K562 (cell line): ENCODE measurements around the gene CTU1. TPM values are rescaled to one million over a fixed set of nuclear protein-coding genes. Genes with fewer than 3 reads are reported as not detected.

Experiments used
- ATAC-seq: fragments of 200-7000 bp; cut with Tn5 transposase; 3 replicates; pipeline ENCODE4 v1.9.1; 2020; ENCODE audit warnings: moderate library complexity
- BruUV-seq: library from RNA; stranded (reverse); fragments of 400-500 nt; replicated peaks from 2 replicates; lab custom pipeline; 2021; lab: Mats Ljungman, UMichigan
- CTCF ChIA-PET: fragments of 300-600 bp; formaldehyde crosslinking; extraction: SDS; loops from one replicate; lab custom pipeline; 2021; ENCODE audit warnings: low intra/inter-chr PET ratio; lab: Yijun Ruan, JAX
- POLR2A ChIA-PET: fragments of 300-600, 350-650 bp; sonication (Branson Sonifier 250); formaldehyde crosslinking; extraction: SDS; loops from one replicate; lab custom pipeline; 2021; ENCODE audit warnings: antibody characterized with exemption, inconsistent platforms; lab: Yijun Ruan, JAX
- DNase-seq, 4 experiments: peaks; one replicate each; pipeline versions ENCODE4 v3.0.0 to v3.0.0-alpha.2; 2011 to 2018; ENCODE audit warnings: low spot score in 3 of 4, mixed read lengths in 3 of 4; ENCODE audit errors: extremely low read depth in 1 of 4
- FAIRE-seq: peaks from 2 replicates; lab custom pipeline; 2011; peaks lifted over from hg19 to GRCh38; lab: Jason Lieb, UNC
- H2AFZ ChIP-seq: 2 replicates; pipeline ENCODE4 v1.6.0; 2011; ENCODE audit warnings: low read depth, low read length, control low read depth, inconsistent platforms
- H3K27ac ChIP-seq: fragments of 200-600 bp; 3 replicates; pipeline ENCODE4 v1.8.0; 2011; ENCODE audit warnings: low read depth, mild to moderate bottlenecking, control low read depth, inconsistent platforms, low read length, moderate library complexity, mixed read lengths; ENCODE audit errors: extremely low read depth
- H3K27me3 ChIP-seq, 2 experiments: fragments of 300-600 bp in 1 of 2; 2 replicates in 1 of 2; 3 replicates in 1 of 2; pipeline versions ENCODE4 v1.6.0 to v1.8.0; 2011; ENCODE audit warnings: inconsistent platforms in 2 of 2, low read length in 2 of 2, mild to moderate bottlenecking in 1 of 2, mixed read lengths in 1 of 2, moderate library complexity in 1 of 2; ENCODE audit not compliant: control insufficient read depth in 2 of 2, insufficient read depth in 2 of 2
- H3K36me3 ChIP-seq: fragments of 300-600 bp; 3 replicates; pipeline ENCODE4 v1.8.0; 2011; ENCODE audit warnings: mild to moderate bottlenecking, low read length, inconsistent platforms; ENCODE audit not compliant: control insufficient read depth, insufficient read depth
- H3K4me1 ChIP-seq, 2 experiments: fragments of 200-600 bp in 1 of 2; replicated peaks in 1 of 2; 2 replicates in 1 of 2; 3 replicates in 1 of 2; pipeline versions ENCODE4 v1.5.1 to v1.8.0; 2011; ENCODE audit warnings: inconsistent platforms in 2 of 2, low read length in 2 of 2, mild to moderate bottlenecking in 1 of 2, mixed read lengths in 1 of 2, moderate library complexity in 1 of 2; ENCODE audit not compliant: control insufficient read depth in 2 of 2, insufficient read depth in 2 of 2
- H3K4me2 ChIP-seq: 2 replicates; pipeline ENCODE4 v1.6.1; 2011; ENCODE audit warnings: low read length, control low read depth, inconsistent platforms, mixed read lengths; ENCODE audit not compliant: insufficient read depth
- H3K4me3 ChIP-seq: fragments of 200-600 bp; sonication (generic), shearing (Covaris generic); 2 replicates; pipeline ENCODE4 v1.5.1; 2016; ENCODE audit warnings: control low read depth, inconsistent platforms
- H3K79me2 ChIP-seq: fragments of 200-600 bp; 3 replicates; pipeline ENCODE4 v1.8.0; 2011; ENCODE audit warnings: low read length, inconsistent platforms; ENCODE audit not compliant: control insufficient read depth, insufficient read depth
- H3K9ac ChIP-seq, 2 experiments: 2 replicates each; pipeline versions ENCODE4 v1.6.0 to v1.6.1; 2011; ENCODE audit warnings: low read depth in 2 of 2, low read length in 2 of 2, control low read depth in 1 of 2, inconsistent platforms in 1 of 2, mild to moderate bottlenecking in 1 of 2, mixed read lengths in 1 of 2; ENCODE audit not compliant: insufficient read depth in 1 of 2
- H3K9me1 ChIP-seq: one replicate; pipeline ENCODE4 v1.6.0; 2011; ENCODE audit warnings: inconsistent platforms, mild to moderate bottlenecking, low read length, moderate library complexity; ENCODE audit not compliant: control insufficient read depth, insufficient read depth
- H3K9me3 ChIP-seq: replicated peaks from 2 replicates; pipeline ENCODE4 v1.5.1; 2011; ENCODE audit warnings: low read depth, low read length, inconsistent platforms; ENCODE audit not compliant: control insufficient read depth, insufficient read depth
- H4K20me1 ChIP-seq: replicated peaks from 2 replicates; pipeline ENCODE4 v1.6.1; 2011; ENCODE audit warnings: low read length, inconsistent platforms, mixed read lengths; ENCODE audit not compliant: control insufficient read depth, insufficient read depth
- DPF2 ChIP-seq: fragments of 450-650 bp; IDR thresholded peaks from 2 replicates; pipeline ENCODE4 v1.6.1; 2016
- HOXB6 ChIP-seq: fragments of 250-450 bp; sonication (Bioruptor Pico); IDR thresholded peaks from 2 replicates; pipeline ENCODE4 v1.5.1; 2022; ENCODE audit warnings: mild to moderate bottlenecking, borderline replicate concordance
- LCOR ChIP-seq: sonication (generic); formaldehyde crosslinking; IDR thresholded peaks from 2 replicates; pipeline ENCODE4 v1.8.0; 2022; ENCODE audit warnings: mild to moderate bottlenecking, missing genetic modification reagents
- NBN ChIP-seq: fragments of 450-650 bp; IDR thresholded peaks from 2 replicates; pipeline ENCODE4 v1.6.1; 2016; ENCODE audit warnings: low read depth, mild to moderate bottlenecking
- NRF1 ChIP-seq, 2 experiments: fragments of 450-650 bp; IDR thresholded peaks in 1 of 2; conservative IDR thresholded peaks in 1 of 2; 2 replicates each; pipeline ENCODE4 v1.6.1; 2014; ENCODE audit warnings: mild to moderate bottlenecking in 2 of 2
- SRSF9 ChIP-seq: fragments of 200-400 bp; formaldehyde crosslinking; IDR thresholded peaks from 2 replicates; pipeline ENCODE4 v1.6.1; 2017; ENCODE audit warnings: low read depth, low read length, borderline replicate concordance
- TFE3 ChIP-seq: fragments of 450-650 bp; formaldehyde crosslinking; IDR thresholded peaks from 2 replicates; pipeline ENCODE4 v1.4.0; 2020; ENCODE audit warnings: mild to moderate bottlenecking, mixed read lengths
- U2AF1 ChIP-seq: fragments of 200-400 bp; formaldehyde crosslinking; optimal IDR thresholded peaks from 2 replicates; pipeline ENCODE3; 2017; ENCODE audit warnings: mild to moderate bottlenecking, low read depth, low read length, moderate library complexity
- ZBTB2 ChIP-seq: fragments of 450-650 bp; IDR thresholded peaks from 2 replicates; pipeline ENCODE4 v1.6.1; 2016; ENCODE audit warnings: antibody characterized with exemption
- ZC3H11A ChIP-seq: IDR thresholded peaks from 2 replicates; pipeline ENCODE4 v1.6.1; 2012; ENCODE audit warnings: low read depth, low read length, improper control_type of control experiment
- ZNF785 ChIP-seq: fragments of 250-450 bp; sonication (Bioruptor Pico); IDR thresholded peaks from 2 replicates; pipeline ENCODE4 v1.4.0; 2020; ENCODE audit warnings: mild to moderate bottlenecking
- WGBS: fragments of 100-300 bp; shearing (Covaris generic); methylation state at CpG from one replicate; pipeline ENCODE4 v1.1.6; 2016; ENCODE audit warnings: low coverage, mixed read lengths; ENCODE audit not compliant: insufficient coverage; ENCODE audit errors: missing lambda C conversion rate; 5-methylcytosine and 5-hydroxymethylcytosine counted together
- in situ Hi-C: fragments of 300-500 bp; cut with MboI; formaldehyde crosslinking; loops from 4 replicates; pipeline ENCODE4 v1.15.0; 2018; ENCODE audit warnings: inconsistent platforms, mixed read lengths
- intact Hi-C: fragments of 100-400 bp; cut with micrococcal nuclease; formaldehyde crosslinking; loops from 2 replicates; pipeline ENCODE4 v1.14.2; 2022
- polyA plus RNA-seq, 8 experiments: library from polyadenylated mRNA; depleted of rRNA in 4 of 8; stranded (reverse) in 5 of 8; unstranded in 3 of 8; fragments of >200 nt; fragmentation: Nextera tagmentation in 2 of 8; fragmentation: Illumina TruSeq in 1 of 8; extraction: Ambion mirVana in 2 of 8; extraction: Trizol in 1 of 8; gene quantifications; 2 replicates each; pipeline versions ENCODE4 v1.2.1 to v1.2.3, GENCODE V29; 2011 to 2014; ENCODE audit warnings: inconsistent platforms in 1 of 8, missing spikeins in 1 of 8
- total RNA-seq, 7 experiments: library from RNA; depleted of rRNA in 6 of 7; stranded (reverse); fragments of >200 nt in 6 of 7; fragmentation: Illumina TruSeq in 2 of 7; extraction: Trizol in 2 of 7; gene quantifications; 2 replicates each; pipeline versions ENCODE4 v1.2.1 to v1.2.3, GENCODE V29; 2011 to 2021; ENCODE audit warnings: low replicate concordance in 1 of 7

CTU1 gene
- total and polyA plus RNA-seq, 9 of the 15 experiments (the other 6 are each of a cell fraction or from before 2014, with no cell fraction given) = 0.03 to 18.4 (median 2.3) TPM; not detected in 1

- Histone ChIP-seq H3K9me3 (no peaks in the 10 kb centered on the region; the same call in 1 of the 2 replicates), H3K9ac (no peak overlapping the region), H3K9me1 (no peaks in the 10 kb centered on the region), H3K4me2 (no peak overlapping the region), H3K4me3 (no peak overlapping the region), H4K20me1 (peaks cover 4% of the 10 kb centered on the region; the same call in 1 of the 2 replicates), H2AFZ (no peak overlapping the region), H3K36me3 (no peaks in the 10 kb centered on the region), H3K79me2 (no peaks in the 10 kb centered on the region), H3K27me3 (peaks cover 0 to 24% of the 10 kb centered on the region in 2 experiments; a peak in 2 of 5 replicates), H3K27ac (no peak overlapping the region), H3K4me1 (peaks cover 18 to 23% of the 10 kb centered on the region in 2 experiments; a peak in 4 of 5 replicates)
- ChIA-PET CTCF (no interaction called here), POLR2A (no interaction called here)
- no peak for ATAC-seq
- TF ChIP-seq NBN (no peak), LCOR (no peak), ZNF785 (CRISPR knock-in tag) (no peak), ZBTB2 (no peak), NRF1 (conservative IDR thresholded peaks at IDR 0.05 in 1 of 2, IDR thresholded peaks at IDR 0.05 in 1 of 2) (no peak), TFE3 (CRISPR knock-in tag) (no peak), U2AF1 (no peak), DPF2 (no peak), SRSF9 (no peak), ZC3H11A (no peak), HOXB6 (CRISPR knock-in tag) (no peak)
- in situ Hi-C loops (no loop called here), intact Hi-C loops (no loop called here)
- WGBS = 20% methylated on average over 5 of the region's 5 CpGs
- no peak for FAIRE-seq
- no TSS peak for BruUV-seq
- no peak for DNase-seq
These were observed 26.8 kb upstream of the CTU1 start for GRCh38 chr19:51135004-51135403.
